HS-5 (cell line): ENCODE results near the gene MPZL1.
A peak's percentile ranks its signal among the peaks of the same experiment; 100 is the strongest.
"Not testable (repeated sequence)": the region's sequence is repeated elsewhere in the genome, so short reads cannot be mapped to it uniquely, and the experiment has no call there.

Source experiments
- DNase-seq: peaks from one replicate; pipeline ENCODE4 v3.0.0-alpha.2; 2012; ENCODE audit warnings: low read depth

Gene MPZL1

GRCh38 chr1:167719715-167720421, 1.9 kb upstream of the MPZL1 start:
- DNase-seq = not testable (repeated sequence)

- DNase-seq = peak; percentile 65
These were observed 691 bp upstream of the MPZL1 start for GRCh38 chr1:167720965-167721616.

GRCh38 chr1:167722152-167722869, 529 bp downstream of the MPZL1 start:
- no peak for DNase-seq

GRCh38 chr1:167722870-167723251, 1.1 kb downstream of the MPZL1 start:
- no peak for DNase-seq

- no peak for DNase-seq
These were observed 2.0 kb downstream of the MPZL1 start for GRCh38 chr1:167723707-167724323.

- no peak for DNase-seq
These were observed 4.2 kb downstream of the MPZL1 start for GRCh38 chr1:167726008-167726407.

- no peak for DNase-seq
These were observed 7.1 kb downstream of the MPZL1 start for GRCh38 chr1:167728818-167729410.

- no peak for DNase-seq
These were observed 12.4 kb downstream of the MPZL1 start for GRCh38 chr1:167734227-167734626.

GRCh38 chr1:167734841-167735240, 13.1 kb downstream of the MPZL1 start:
- no peak for DNase-seq

- DNase-seq = no peak
These were observed 15.4 kb downstream of the MPZL1 start for GRCh38 chr1:167737169-167737568.

- DNase-seq = no peak
These were observed 16.4 kb downstream of the MPZL1 start for GRCh38 chr1:167738158-167738557.

- no peak for DNase-seq
These were observed 18.0 kb downstream of the MPZL1 start for GRCh38 chr1:167739752-167740151.

- DNase-seq = not testable (repeated sequence)
These were observed 19.3 kb downstream of the MPZL1 start for GRCh38 chr1:167741103-167741502.

GRCh38 chr1:167742392-167743057, 20.7 kb downstream of the MPZL1 start:
- DNase-seq = not testable (repeated sequence)

GRCh38 chr1:167744901-167745300, 23.1 kb downstream of the MPZL1 start:
- no peak for DNase-seq

- DNase-seq = no peak
These were observed 24.4 kb downstream of the MPZL1 start for GRCh38 chr1:167746013-167746672.

GRCh38 chr1:167746988-167747655, 25.3 kb downstream of the MPZL1 start:
- no peak for DNase-seq

GRCh38 chr1:167747988-167748387, 26.2 kb downstream of the MPZL1 start:
- DNase-seq = no peak

- DNase-seq = no peak
These were observed 27.1 kb downstream of the MPZL1 start for GRCh38 chr1:167748906-167749305.

- DNase-seq = no peak
These were observed 28.0 kb downstream of the MPZL1 start for GRCh38 chr1:167749741-167750140.

- no peak for DNase-seq
These were observed 28.9 kb downstream of the MPZL1 start for GRCh38 chr1:167750641-167751040.
